ES-I3 (cell line): Measurements from ENCODE around the gene TRAF4.

ENCODE experiments used
- H3K36me3 ChIP-seq: 2 replicates; pipeline ENCODE4 v1.6.1; 2013; ENCODE audit warnings: mild to moderate bottlenecking, low read length, control low read depth, moderate library complexity; ENCODE audit not compliant: insufficient read depth
- H3K4me1 ChIP-seq: 2 replicates; pipeline ENCODE4 v1.6.1; 2013; ENCODE audit warnings: mild to moderate bottlenecking, control low read depth, low read length; ENCODE audit not compliant: insufficient read depth
- H3K9ac ChIP-seq: 2 replicates; pipeline ENCODE4 v1.6.1; 2013; ENCODE audit warnings: low read depth, mild to moderate bottlenecking, low read length, moderate library complexity
- H3K9me3 ChIP-seq: 2 replicates; pipeline ENCODE4 v1.6.1; 2013; ENCODE audit warnings: mild to moderate bottlenecking, low read length, moderate library complexity; ENCODE audit not compliant: control insufficient read depth, insufficient read depth

Gene TRAF4

GRCh38 chr17:28743243-28744103 lies at the start of gene TRAF4:
Gene TRAF4, plus strand, starts transcription at chr17:28744011. Its CDS starts 102 bp downstream, at chr17:28744113.
- H3K9ac ChIP-seq: peak within 1 kb of the TSS; percentile 96
- H3K4me1 ChIP-seq: peaks cover 18% of the 10 kb centered on the region; the same call in 1 of the 2 replicates
- H3K9me3 ChIP-seq: no peaks in the 10 kb centered on the region
- peaks cover 24% of the 10 kb centered on the region for H3K36me3 ChIP-seq

GRCh38 chr17:28698253-28698941 lies 45.4 kb upstream of the TRAF4 start:
- H3K36me3 ChIP-seq: peaks cover 46% of the 10 kb centered on the region
- no peaks in the 10 kb centered on the region for H3K4me1 ChIP-seq
- H3K9ac ChIP-seq: no peak overlapping the region
- no peaks in the 10 kb centered on the region for H3K9me3 ChIP-seq

GRCh38 chr17:28700278-28700677 lies 43.5 kb upstream of the TRAF4 start:
- peaks cover 42% of the 10 kb centered on the region for H3K36me3 ChIP-seq

GRCh38 chr17:28700830-28701492 lies 42.9 kb upstream of the TRAF4 start:
- no peaks in the 10 kb centered on the region for H3K9me3 ChIP-seq
- no peaks in the 10 kb centered on the region; the same call in 1 of the 2 replicates for H3K4me1 ChIP-seq
- no peak overlapping the region for H3K9ac ChIP-seq
- peaks cover 42% of the 10 kb centered on the region for H3K36me3 ChIP-seq

More at GRCh38 chr17:28700278-28700677, 43.5 kb upstream of the TRAF4 start:
- Histone ChIP-seq H3K9me3 (no peaks in the 10 kb centered on the region), H3K4me1 (no peaks in the 10 kb centered on the region; the same call in 1 of the 2 replicates), H3K9ac (no peak overlapping the region)

GRCh38 chr17:28702026-28702751 lies 41.6 kb upstream of the TRAF4 start:
- no peaks in the 10 kb centered on the region for H3K9me3 ChIP-seq
- no peak overlapping the region for H3K9ac ChIP-seq
- peaks cover 37% of the 10 kb centered on the region for H3K36me3 ChIP-seq

GRCh38 chr17:28702752-28703150 lies 41.1 kb upstream of the TRAF4 start:
- Histone ChIP-seq H3K36me3 (peaks cover 31% of the 10 kb centered on the region), H3K9ac (no peak overlapping the region), H3K9me3 (no peaks in the 10 kb centered on the region), H3K4me1 (no peaks in the 10 kb centered on the region; the same call in 1 of the 2 replicates)

More at GRCh38 chr17:28702026-28702751, 41.6 kb upstream of the TRAF4 start:
- H3K4me1 ChIP-seq: no peaks in the 10 kb centered on the region; the same call in 1 of the 2 replicates

GRCh38 chr17:28703552-28704218 lies 40.1 kb upstream of the TRAF4 start:
- H3K9me3 ChIP-seq: no peaks in the 10 kb centered on the region
- no peak overlapping the region for H3K9ac ChIP-seq
- no peaks in the 10 kb centered on the region; the same call in 1 of the 2 replicates for H3K4me1 ChIP-seq
- peaks cover 23% of the 10 kb centered on the region for H3K36me3 ChIP-seq

- no peaks in the 10 kb centered on the region for H3K9me3 ChIP-seq
- H3K4me1 ChIP-seq: no peaks in the 10 kb centered on the region; the same call in 1 of the 2 replicates
- H3K36me3 ChIP-seq: peaks cover 18% of the 10 kb centered on the region
- no peak overlapping the region for H3K9ac ChIP-seq
Measured at GRCh38 chr17:28704219-28704858, 39.5 kb upstream of the TRAF4 start.

- peaks cover 3% of the 10 kb centered on the region; the same call in 1 of the 2 replicates for H3K4me1 ChIP-seq
- no peaks in the 10 kb centered on the region for H3K9me3 ChIP-seq
- H3K36me3 ChIP-seq: peaks cover 10% of the 10 kb centered on the region
- H3K9ac ChIP-seq: no peak overlapping the region
Measured at GRCh38 chr17:28705074-28705659, 38.6 kb upstream of the TRAF4 start.

- no peak overlapping the region for H3K9ac ChIP-seq
- H3K36me3 ChIP-seq: peaks cover 8% of the 10 kb centered on the region
- H3K4me1 ChIP-seq: peaks cover 3% of the 10 kb centered on the region; the same call in 1 of the 2 replicates
Measured at GRCh38 chr17:28705728-28706334, 38.0 kb upstream of the TRAF4 start.

GRCh38 chr17:28706471-28707338 lies 37.1 kb upstream of the TRAF4 start:
- Histone ChIP-seq H3K36me3 (peaks cover 8% of the 10 kb centered on the region), H3K9me3 (no peaks in the 10 kb centered on the region), H3K4me1 (peaks cover 3% of the 10 kb centered on the region; the same call in 1 of the 2 replicates), H3K9ac (no peak overlapping the region)

More at GRCh38 chr17:28705728-28706334, 38.0 kb upstream of the TRAF4 start:
- no peaks in the 10 kb centered on the region for H3K9me3 ChIP-seq

GRCh38 chr17:28707339-28707720 lies 36.5 kb upstream of the TRAF4 start:
- Histone ChIP-seq H3K9me3 (no peaks in the 10 kb centered on the region), H3K36me3 (peaks cover 7% of the 10 kb centered on the region), H3K4me1 (peaks cover 3% of the 10 kb centered on the region; the same call in 1 of the 2 replicates), H3K9ac (no peak overlapping the region)
